H1 (cell line): Measurements from ENCODE around the gene DMRT1. TPM values are rescaled to one million over a fixed set of nuclear protein-coding genes. Genes with fewer than 3 reads are reported as not detected.

Experiments used
- polyA plus RNA-seq, 7 experiments: library from polyadenylated mRNA; depleted of rRNA in 3 of 7; stranded (reverse) in 5 of 7; unstranded in 2 of 7; fragments of >200 nt in 5 of 7; fragments of 200-250 nt in 2 of 7; gene quantifications; 1 replicate in 5 of 7; 2 replicates in 1 of 7; 4 replicates in 1 of 7; pipeline versions ENCODE4 v1.2.1 to v1.2.3, GENCODE V29; 2011 to 2013; ENCODE audit warnings: missing spikeins in 2 of 7, mixed read lengths in 2 of 7
- small RNA-seq: library from polyadenylated mRNA; stranded (forward); fragments of <200 nt; extraction: miRNeasy Mini kit (QIAGEN cat#:217004); gene quantifications from one replicate; pipeline ENCODE3, GENCODE V24; 2013; ENCODE audit not compliant: insufficient read depth
- total RNA-seq: library from RNA; stranded (reverse); fragmentation: NEBNext Ultra II Directional; extraction: Animal tissue kit (Norgen Biotek cat#: 25700); gene quantifications from 2 replicates; pipeline ENCODE4 v1.2.1, GENCODE V29; 2021

Gene DMRT1
- total and polyA plus RNA-seq, 2 of the 8 experiments (the other 6 are each of a cell fraction or from before 2014, with no cell fraction given) = 0.15 TPM; not detected in 1

Small RNA genes lying within 50 kb of the gene (small RNA-seq; reads per million reads assigned to genes)
- gene RNU6-1073P = not detected

Other genes with a start within 250 kb of the DMRT1 start
- not detected in 2 replicates for gene DMRT3, start 135.0 kb downstream of the DMRT1 start, total RNA-seq
- 0.05 TPM in 1 of 2 replicates, not detected in the other for gene DMRT3, start 135.0 kb downstream of the DMRT1 start, polyA plus RNA-seq (2011; rRNA removed)
- 0.61 and 0.93 TPM in 2 replicates for gene DMRT2, start 208.7 kb downstream of the DMRT1 start, total RNA-seq
- gene DMRT2, start 208.7 kb downstream of the DMRT1 start, polyA plus RNA-seq (2011; rRNA removed) = 0.24 and 0.29 TPM in 2 replicates